H1 (cell line): Measurements from ENCODE around the gene CUBN. TPM values are rescaled to one million over a fixed set of nuclear protein-coding genes. Genes with fewer than 3 reads are reported as not detected.

ENCODE experiments used
- BRCA1 ChIP-seq: IDR thresholded peaks from 2 replicates; pipeline ENCODE4 v1.6.1; 2012; ENCODE audit warnings: low read depth, low read length, improper control_type of control experiment
- polyA plus RNA-seq, 7 experiments: library from polyadenylated mRNA; depleted of rRNA in 3 of 7; stranded (reverse) in 5 of 7; unstranded in 2 of 7; fragments of >200 nt in 5 of 7; fragments of 200-250 nt in 2 of 7; gene quantifications; 1 replicate in 5 of 7; 2 replicates in 1 of 7; 4 replicates in 1 of 7; pipeline versions ENCODE4 v1.2.1 to v1.2.3, GENCODE V29; 2011 to 2013; ENCODE audit warnings: missing spikeins in 2 of 7, mixed read lengths in 2 of 7
- total RNA-seq: library from RNA; stranded (reverse); fragmentation: NEBNext Ultra II Directional; extraction: Animal tissue kit (Norgen Biotek cat#: 25700); gene quantifications from 2 replicates; pipeline ENCODE4 v1.2.1, GENCODE V29; 2021

Gene CUBN
- total and polyA plus RNA-seq, 2 of the 8 experiments (the other 6 are each of a cell fraction or from before 2014, with no cell fraction given), result 0.04 to 0.08 TPM

DNA sequence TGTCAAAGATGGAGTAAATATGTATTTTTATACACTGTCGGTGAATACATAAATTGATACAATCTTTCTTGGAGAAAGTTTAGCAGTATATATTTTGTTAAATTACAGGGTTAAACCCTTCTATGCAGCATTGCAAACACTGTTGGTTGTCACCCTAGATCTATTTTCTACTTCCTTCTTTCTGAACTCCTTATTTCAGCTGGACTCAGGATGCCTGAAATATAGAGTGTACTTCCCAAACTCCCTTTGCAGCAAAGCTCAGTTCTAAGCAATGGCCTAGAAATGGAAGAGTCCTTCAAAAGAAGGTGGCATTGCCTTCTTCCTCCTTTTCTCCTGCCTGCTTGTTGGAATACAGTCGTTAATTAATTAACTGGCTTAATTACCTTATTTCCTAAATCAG is 20.6 kb downstream of the CUBN start (continued):
- TF ChIP-seq BRCA1, result no peak
